Hematopoietic multipotent progenitor cell treated with erythropoietin and hydrocortisone succinate and interleukin-3 and kit ligand, for 8 days (in vitro differentiated cells): ENCODE measurements around the gene KRT76.

Experiments used
- DNase-seq: peaks from one replicate; pipeline ENCODE4 v3.0.0-alpha.2; 2015

The KRT76 gene

GRCh38 chr12:52724384-52724783 lies 52.8 kb downstream of the KRT76 start:
- DNase-seq = no peak

- no peak for DNase-seq
These were observed 54.5 kb downstream of the KRT76 start for GRCh38 chr12:52722680-52723079.

- DNase-seq = no peak
These were observed 55.2 kb downstream of the KRT76 start for GRCh38 chr12:52721838-52722470.

- DNase-seq = no peak
These were observed 56.7 kb downstream of the KRT76 start for GRCh38 chr12:52720365-52720886.
